Ishikawa (cell line): ENCODE data around the gene NANOS3.

ENCODE experiments used
- CEBPB ChIP-seq: IDR thresholded peaks from 2 replicates; pipeline ENCODE4 v1.6.1; 2012
- CREB1 ChIP-seq: IDR thresholded peaks from 2 replicates; pipeline ENCODE4 v1.6.1; 2012; ENCODE audit warnings: low read depth
- EGR1 ChIP-seq: IDR thresholded peaks from 2 replicates; pipeline ENCODE4 v1.6.1; 2012
- EP300 ChIP-seq: IDR thresholded peaks from 2 replicates; pipeline ENCODE4 v1.6.1; 2012; ENCODE audit warnings: borderline replicate concordance
- FOXM1 ChIP-seq: IDR thresholded peaks from 2 replicates; pipeline ENCODE4 v1.6.1; 2012; ENCODE audit warnings: low read depth, borderline replicate concordance
- MAX ChIP-seq: IDR thresholded peaks from 2 replicates; pipeline ENCODE4 v1.6.1; 2012
- NFIC ChIP-seq: IDR thresholded peaks from 2 replicates; pipeline ENCODE4 v1.6.1; 2012
- RAD21 ChIP-seq: IDR thresholded peaks from 2 replicates; pipeline ENCODE4 v1.6.1; 2012; ENCODE audit warnings: low read depth
- REST ChIP-seq: IDR thresholded peaks from 2 replicates; pipeline ENCODE4 v1.6.1; 2012; ENCODE audit warnings: low read depth, mild to moderate bottlenecking
- TAF1 ChIP-seq: IDR thresholded peaks from 2 replicates; pipeline ENCODE4 v1.6.1; 2012; ENCODE audit warnings: low read depth, mild to moderate bottlenecking
- TCF12 ChIP-seq: IDR thresholded peaks from 2 replicates; pipeline ENCODE4 v1.6.1; 2012; ENCODE audit warnings: low read depth
- TEAD4 ChIP-seq: IDR thresholded peaks from 2 replicates; pipeline ENCODE4 v1.6.1; 2012
- USF1 ChIP-seq: IDR thresholded peaks from 2 replicates; pipeline ENCODE4 v1.6.1; 2012
- YY1 ChIP-seq: IDR thresholded peaks from 2 replicates; pipeline ENCODE4 v1.6.1; 2012; ENCODE audit warnings: low read depth

DNA sequence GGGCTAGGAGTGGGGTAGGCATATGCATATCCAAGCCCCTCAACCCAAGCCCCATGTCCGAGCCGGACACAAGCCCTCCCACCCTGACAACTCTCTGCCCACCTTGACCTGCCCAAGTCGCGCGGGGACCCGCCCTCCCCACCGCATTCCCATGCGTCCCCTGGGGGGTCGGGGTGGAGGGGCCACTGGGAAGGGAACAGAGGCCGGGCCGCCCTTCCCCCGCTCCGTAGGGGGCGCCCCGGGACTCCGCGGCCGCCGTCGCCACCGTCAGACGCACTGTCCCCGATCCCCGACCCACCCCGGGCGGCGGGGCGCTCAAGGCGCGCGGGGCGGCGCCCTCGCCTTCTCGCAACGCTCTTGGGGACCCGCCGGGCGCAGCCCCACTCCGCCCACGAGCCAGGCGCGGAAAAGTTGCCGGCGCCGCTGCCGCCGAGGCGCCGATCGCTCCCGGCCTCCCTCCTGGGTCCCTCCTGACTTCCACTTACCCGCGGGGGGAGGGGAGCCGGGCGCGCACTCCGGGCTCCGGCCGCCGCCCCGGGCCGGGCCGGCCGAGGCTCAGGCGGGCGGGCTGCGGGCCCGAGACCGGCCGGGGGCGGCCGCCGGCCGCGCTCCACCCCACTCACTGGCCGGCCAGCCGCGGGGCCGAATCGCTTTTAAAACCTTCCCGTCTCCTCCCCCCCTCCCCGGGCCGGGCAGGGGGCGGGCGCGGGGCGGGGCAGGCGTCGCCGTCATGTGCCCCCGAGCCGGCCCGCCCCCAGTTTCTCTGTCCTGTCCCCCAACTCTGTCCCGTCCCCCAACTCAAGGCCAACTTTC is 34.4 kb upstream of the NANOS3 start:
- peak; percentile 59 for TF ChIP-seq TAF1
- TF ChIP-seq CREB1, result no peak
- TF ChIP-seq EGR1, result no peak
- TF ChIP-seq MAX, result no peak
- no peak for TF ChIP-seq YY1
- TF ChIP-seq FOXM1, result no peak
- no peak for TF ChIP-seq EP300
- TF ChIP-seq TCF12, result no peak
- TF ChIP-seq TEAD4, result no peak
- no peak for TF ChIP-seq NFIC
- TF ChIP-seq REST, result no peak
- no peak for TF ChIP-seq CEBPB
- no peak for TF ChIP-seq RAD21
- TF ChIP-seq USF1, result peak; percentile 76
